A549 (cell line): Measurements from ENCODE around the gene ANTXR2. TPM values are rescaled to one million over a fixed set of nuclear protein-coding genes. Genes with fewer than 3 reads are reported as not detected.

Experiments used
- ATAC-seq, 2 experiments: fragments of 200-7000 bp in 1 of 2; fragments of >200 bp in 1 of 2; cut with Nextera tagmentation in 1 of 2; cut with Tn5 transposase in 1 of 2; 3 replicates each; pipeline versions ENCODE4 v1.8.0 to v1.9.1; 2018 to 2020; ENCODE audit warnings: mild to moderate bottlenecking in 1 of 2, moderate library complexity in 1 of 2
- CTCF ChIA-PET: fragments of 300-600 bp; sonication (Branson Sonifier 250); formaldehyde crosslinking; extraction: SDS; loops from one replicate; lab custom pipeline; 2021; ENCODE audit warnings: antibody characterized with exemption, inconsistent platforms; lab: Yijun Ruan, JAX
- POLR2A ChIA-PET: fragments of 350-600 bp; formaldehyde crosslinking; extraction: SDS; loops from one replicate; lab custom pipeline; 2021; ENCODE audit warnings: antibody characterized with exemption, inconsistent platforms; lab: Yijun Ruan, JAX
- DNase-seq, 2 experiments: peaks; one replicate each; pipeline versions ENCODE4 v3.0.0 to v3.0.0-alpha.2; 2011 to 2016; ENCODE audit warnings: low read depth in 1 of 2, low spot score in 1 of 2
- FAIRE-seq: peaks from 2 replicates; lab custom pipeline; 2011; peaks lifted over from hg19 to GRCh38; lab: Jason Lieb, UNC
- H3K27ac ChIP-seq, 2 experiments: fragments of >200 bp; sonication (Bioruptor Twin); formaldehyde crosslinking; 3 replicates each; pipeline ENCODE4 v1.5.1; 2016 to 2017
- H3K4me1 ChIP-seq: fragments of >200 bp; sonication (Bioruptor Twin); formaldehyde crosslinking; 3 replicates; pipeline ENCODE4 v1.6.1; 2016
- H3K4me2 ChIP-seq: fragments of >200 bp; sonication (Bioruptor Twin); formaldehyde crosslinking; 3 replicates; pipeline ENCODE4 v1.6.1; 2016
- H3K4me3 ChIP-seq: fragments of >200 bp; sonication (Bioruptor Twin); formaldehyde crosslinking; 3 replicates; pipeline ENCODE4 v1.5.1; 2016
- H3K9me3 ChIP-seq: fragments of >200 bp; sonication (Bioruptor Twin); formaldehyde crosslinking; 3 replicates; pipeline ENCODE4 v1.6.1; 2016
- CBX2 ChIP-seq: fragments of 200-600 bp; sonication (generic); IDR thresholded peaks from 2 replicates; pipeline ENCODE4 v1.6.1; 2016; ENCODE audit warnings: low read depth, mild to moderate bottlenecking, borderline replicate concordance
- CEBPB ChIP-seq, 2 experiments: fragments of >200 bp in 1 of 2; sonication (Bioruptor Twin) in 1 of 2; formaldehyde crosslinking in 1 of 2; IDR thresholded peaks; 2 replicates each; pipeline ENCODE4 v1.6.1; 2012 to 2016
- CHD2 ChIP-seq: fragments of 150-350 bp; IDR thresholded peaks from 2 replicates; pipeline ENCODE4 v1.6.1; 2014; ENCODE audit warnings: low read length; ENCODE audit not compliant: partially characterized antibody
- CHD4 ChIP-seq: fragments of 200-600 bp; sonication (generic); IDR thresholded peaks from 2 replicates; pipeline ENCODE4 v1.6.1; 2016; ENCODE audit warnings: antibody characterized with exemption, mild to moderate bottlenecking, borderline replicate concordance
- EHF ChIP-seq: fragments of 250-450 bp; sonication (Bioruptor Pico); IDR thresholded peaks from 2 replicates; pipeline ENCODE4 v1.5.0; 2020; ENCODE audit warnings: mild to moderate bottlenecking
- EHMT2 ChIP-seq: fragments of 200-600 bp; sonication (generic); IDR thresholded peaks from 2 replicates; pipeline ENCODE4 v1.6.1; 2016; ENCODE audit warnings: antibody characterized with exemption, low read depth, mild to moderate bottlenecking, moderate library complexity
- EP300 ChIP-seq, 2 experiments: fragments of >200 bp; sonication (Bioruptor Twin); formaldehyde crosslinking; IDR thresholded peaks; 2 replicates in 1 of 2; 3 replicates in 1 of 2; pipeline ENCODE4 v1.6.1; 2016 to 2017
- ESRRA ChIP-seq: fragments of 150-350 bp; IDR thresholded peaks from 2 replicates; pipeline ENCODE4 v1.6.1; 2014; ENCODE audit warnings: mild to moderate bottlenecking, low read length, borderline replicate concordance
- FOSB ChIP-seq: fragments of 250-450 bp; sonication (Bioruptor Pico); IDR thresholded peaks from 2 replicates; pipeline ENCODE4 v1.5.0; 2020; ENCODE audit warnings: mild to moderate bottlenecking, moderate library complexity
- FOSL2 ChIP-seq, 2 experiments: fragments of 450-650 bp in 1 of 2; fragments of >200 bp in 1 of 2; sonication (Bioruptor Twin) in 1 of 2; formaldehyde crosslinking; IDR thresholded peaks; 2 replicates each; pipeline versions ENCODE4 v1.5.0 to v1.6.1; 2016 to 2020; ENCODE audit warnings: mild to moderate bottlenecking in 1 of 2, moderate library complexity in 1 of 2
- FOXS1 ChIP-seq: fragments of 250-450 bp; sonication (Bioruptor Pico); IDR thresholded peaks from 2 replicates; pipeline ENCODE4 v1.5.0; 2020; ENCODE audit warnings: mild to moderate bottlenecking, moderate library complexity
- HDAC2 ChIP-seq: fragments of 200-600 bp; sonication (generic); IDR thresholded peaks from 2 replicates; pipeline ENCODE4 v1.6.1; 2016
- HOXB13 ChIP-seq: fragments of 250-450 bp; sonication (Bioruptor Pico); IDR thresholded peaks from 2 replicates; pipeline ENCODE4 v1.5.0; 2020; ENCODE audit warnings: low read depth, mild to moderate bottlenecking, moderate library complexity
- JUNB ChIP-seq: fragments of >200 bp; sonication (Bioruptor Twin); formaldehyde crosslinking; IDR thresholded peaks from 2 replicates; pipeline ENCODE4 v1.6.1; 2016
- KDM1A ChIP-seq: fragments of 200-600 bp; sonication (generic); IDR thresholded peaks from 2 replicates; pipeline ENCODE4 v1.6.1; 2016; ENCODE audit warnings: low read depth, mild to moderate bottlenecking
- MAZ ChIP-seq: fragments of 150-350 bp; IDR thresholded peaks from 2 replicates; pipeline ENCODE4 v1.6.1; 2014; ENCODE audit warnings: antibody characterized with exemption, low read depth, low read length, borderline replicate concordance
- NFE2L2 ChIP-seq: fragments of 150-350 bp; conservative IDR thresholded peaks from 2 replicates; pipeline ENCODE4 v1.6.1; 2014; ENCODE audit warnings: low read length
- PHF8 ChIP-seq: fragments of 200-600 bp; sonication (generic); IDR thresholded peaks from 2 replicates; pipeline ENCODE4 v1.6.1; 2016; ENCODE audit warnings: low read depth, mild to moderate bottlenecking, antibody characterized with exemption, moderate library complexity, borderline replicate concordance
- POLR2A ChIP-seq: IDR thresholded peaks from 2 replicates; pipeline ENCODE4 v1.6.1; 2012; ENCODE audit warnings: mild to moderate bottlenecking, low read length
- RARB ChIP-seq: fragments of 250-450 bp; sonication (Bioruptor Pico); IDR thresholded peaks from 2 replicates; pipeline ENCODE4 v1.8.0; 2021; ENCODE audit warnings: mild to moderate bottlenecking, moderate library complexity
- RCOR1 ChIP-seq: fragments of 150-350 bp; IDR thresholded peaks from 2 replicates; pipeline ENCODE4 v1.6.1; 2014; ENCODE audit warnings: antibody characterized with exemption, low read length, low read depth
- RFX5 ChIP-seq: fragments of 450-650 bp; IDR thresholded peaks from 2 replicates; pipeline ENCODE4 v1.7.1; 2014; ENCODE audit warnings: antibody characterized with exemption, mild to moderate bottlenecking, moderate library complexity
- RNF2 ChIP-seq: fragments of 200-600 bp; sonication (generic); IDR thresholded peaks from 2 replicates; pipeline ENCODE4 v1.6.1; 2016; ENCODE audit warnings: low read depth, mild to moderate bottlenecking, antibody characterized with exemption, moderate library complexity, borderline replicate concordance
- SMC3 ChIP-seq: fragments of >200 bp; sonication (Bioruptor Twin); formaldehyde crosslinking; IDR thresholded peaks from 3 replicates; pipeline ENCODE4 v1.6.1; 2018; ENCODE audit warnings: inconsistent platforms
- TP53 ChIP-seq: fragments of 250-450 bp; sonication (Bioruptor Pico); IDR thresholded peaks from 2 replicates; pipeline ENCODE4 v1.5.0; 2021; ENCODE audit warnings: mild to moderate bottlenecking, moderate library complexity
- ZC3H11A ChIP-seq: fragments of 450-650 bp; IDR thresholded peaks from 2 replicates; pipeline ENCODE4 v1.6.1; 2014; ENCODE audit warnings: antibody characterized with exemption, mild to moderate bottlenecking
- WGBS: methylation state at CpG from one replicate; pipeline ENCODE4 v1.1.6; 2017; ENCODE audit errors: missing lambda C conversion rate; 5-methylcytosine and 5-hydroxymethylcytosine counted together
- polyA plus RNA-seq, 4 experiments: library from polyadenylated mRNA; depleted of rRNA in 3 of 4; stranded (reverse); fragments of >200 nt; fragmentation: RNase III in 1 of 4; extraction: RNeasy Plus Mini Kit Qiagen cat#74134 plus additional on column Dnase treatment in 1 of 4; gene quantifications; 2 replicates in 3 of 4; 3 replicates in 1 of 4; pipeline ENCODE4 v1.2.3, GENCODE V29; 2011 to 2017
- TF ChIP-seq, protein P1 (sequence below): fragments of 450-650 bp; IDR thresholded peaks from 2 replicates; pipeline ENCODE4 v1.6.1; 2014; ENCODE audit warnings: antibody characterized with exemption
- TF ChIP-seq, protein P2 (sequence below): IDR thresholded peaks from 2 replicates; pipeline ENCODE4 v1.6.1; 2012
- TF ChIP-seq, protein P3 (sequence below): fragments of 150-350 bp; IDR thresholded peaks from 2 replicates; pipeline ENCODE4 v1.6.1; 2014; ENCODE audit warnings: low read depth, mild to moderate bottlenecking, low read length
- TF ChIP-seq, protein P4 (sequence below): fragments of 250-450 bp; sonication (Bioruptor Pico); IDR thresholded peaks from 2 replicates; pipeline ENCODE4 v1.5.0; 2021; ENCODE audit warnings: mild to moderate bottlenecking, moderate library complexity, borderline replicate concordance

Gene ANTXR2
- polyA plus RNA-seq, 2 of the 4 experiments (the other 2 are of a cell fraction): 2.3 to 3.0 TPM

DNA sequence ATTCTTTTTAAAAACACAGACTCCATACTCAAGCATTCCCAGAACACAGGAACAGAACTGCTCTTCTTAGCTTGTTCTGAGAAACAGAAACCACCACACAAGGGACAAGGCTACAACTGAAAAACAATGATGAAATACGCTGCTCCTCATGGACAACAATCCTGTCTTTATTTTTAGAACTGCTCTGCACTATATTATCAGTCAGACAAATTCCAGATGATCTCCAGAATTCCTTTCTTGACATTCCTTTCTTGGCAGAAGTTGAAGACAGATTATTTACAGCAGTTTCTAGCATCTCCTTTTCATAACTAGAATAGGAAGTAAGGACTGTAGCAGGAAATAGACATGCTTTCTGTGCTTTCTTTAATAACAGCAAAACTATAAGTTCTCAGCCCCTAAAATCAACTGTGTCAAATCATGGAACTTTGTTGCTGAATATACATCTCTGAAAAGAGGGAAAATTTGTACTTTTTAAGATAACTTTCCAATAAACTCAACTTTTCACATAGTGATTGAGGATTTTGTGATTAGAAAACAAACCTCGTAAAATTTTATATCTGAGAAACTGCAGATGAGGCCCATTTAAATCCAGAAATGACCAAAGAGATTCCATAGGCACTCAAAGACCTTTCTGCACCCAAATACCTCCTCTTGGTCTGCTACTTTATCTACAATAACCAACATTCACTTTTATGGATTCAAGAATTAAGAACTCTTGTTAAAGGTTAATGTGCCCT is 35.9 kb downstream of the ANTXR2 start:
- ChIA-PET CTCF (interaction anchor here (1.0 kb wide), 1 partner anchor 146 kb away, joined by 3 read pairs; no protein-coding TSS in a partner anchor), POLR2A (no interaction called here)
- no peak overlapping the region for H3K27ac ChIP-seq
- H3K9me3 ChIP-seq: no peaks in the 10 kb centered on the region
- no peak overlapping the region for H3K4me2 ChIP-seq
- no peak overlapping the region for H3K4me3 ChIP-seq
- DNase-seq: no peak
- WGBS: 73% methylated on average over 2 of the region's 2 CpGs
- no peak for FAIRE-seq
- no peaks in the 10 kb centered on the region for H3K4me1 ChIP-seq
- ATAC-seq: no peak
- TF ChIP-seq RNF2 (no peak), ZC3H11A (no peak), TP53 (CRISPR knock-in tag) (no peak), POLR2A (no peak), RARB (CRISPR knock-in tag) (no peak), HDAC2 (no peak), EHF (CRISPR knock-in tag) (no peak), EHMT2 (no peak), SMC3 (no peak), JUNB (no peak), FOXS1 (CRISPR knock-in tag) (no peak)

DNA sequence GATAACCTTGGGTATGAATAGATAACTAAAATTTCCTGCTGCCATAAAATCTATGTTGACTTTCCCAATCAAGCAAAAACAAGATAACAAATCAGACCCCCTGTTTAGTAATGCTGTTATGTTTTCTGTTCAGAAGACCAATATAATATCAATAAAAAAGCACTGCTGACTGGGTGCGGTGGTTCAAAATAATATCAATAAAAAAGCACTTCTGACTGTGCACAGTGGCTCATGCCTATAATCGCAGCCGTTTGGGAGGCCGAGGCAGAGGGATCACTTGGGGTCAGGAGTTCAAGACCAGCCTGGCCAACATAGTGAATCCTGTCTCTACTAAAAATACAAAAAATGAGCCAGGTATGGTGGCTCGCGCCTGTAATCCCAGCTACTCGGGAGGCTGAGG is 36.7 kb downstream of the ANTXR2 start:
- H3K27ac ChIP-seq: no peak overlapping the region
- ATAC-seq (no peak), FAIRE-seq (no peak), DNase-seq (no peak)
- no peaks in the 10 kb centered on the region for H3K4me1 ChIP-seq
- no peak overlapping the region for H3K4me2 ChIP-seq
- POLR2A ChIA-PET: no interaction called here
- WGBS: 86% methylated on average over 7 of the region's 7 CpGs
- CTCF ChIA-PET: no interaction called here
- H3K9me3 ChIP-seq: no peaks in the 10 kb centered on the region
- TF ChIP-seq, protein P1, sequence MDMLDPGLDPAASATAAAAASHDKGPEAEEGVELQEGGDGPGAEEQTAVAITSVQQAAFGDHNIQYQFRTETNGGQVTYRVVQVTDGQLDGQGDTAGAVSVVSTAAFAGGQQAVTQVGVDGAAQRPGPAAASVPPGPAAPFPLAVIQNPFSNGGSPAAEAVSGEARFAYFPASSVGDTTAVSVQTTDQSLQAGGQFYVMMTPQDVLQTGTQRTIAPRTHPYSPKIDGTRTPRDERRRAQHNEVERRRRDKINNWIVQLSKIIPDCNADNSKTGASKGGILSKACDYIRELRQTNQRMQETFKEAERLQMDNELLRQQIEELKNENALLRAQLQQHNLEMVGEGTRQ: no peak
- TF ChIP-seq RNF2 (no peak), RFX5 (no peak), ESRRA (no peak), EP300 (IDR thresholded peaks at IDR 0.05) (no peak), RCOR1 (no peak), PHF8 (no peak), HDAC2 (no peak), FOSB (no peak), ZC3H11A (no peak), CEBPB (IDR thresholded peaks at IDR 0.05) (no peak), FOSL2 (IDR thresholded peaks at IDR 0.05) (no peak), FOSL2 (CRISPR knock-in tag; IDR thresholded peaks at IDR 0.05) (no peak)
- TF ChIP-seq, protein P2, sequence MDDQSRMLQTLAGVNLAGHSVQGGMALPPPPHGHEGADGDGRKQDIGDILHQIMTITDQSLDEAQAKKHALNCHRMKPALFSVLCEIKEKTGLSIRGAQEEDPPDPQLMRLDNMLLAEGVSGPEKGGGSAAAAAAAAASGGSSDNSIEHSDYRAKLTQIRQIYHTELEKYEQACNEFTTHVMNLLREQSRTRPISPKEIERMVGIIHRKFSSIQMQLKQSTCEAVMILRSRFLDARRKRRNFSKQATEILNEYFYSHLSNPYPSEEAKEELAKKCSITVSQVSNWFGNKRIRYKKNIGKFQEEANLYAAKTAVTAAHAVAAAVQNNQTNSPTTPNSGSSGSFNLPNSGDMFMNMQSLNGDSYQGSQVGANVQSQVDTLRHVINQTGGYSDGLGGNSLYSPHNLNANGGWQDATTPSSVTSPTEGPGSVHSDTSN: no peak
- no peak overlapping the region for H3K4me3 ChIP-seq

DNA sequence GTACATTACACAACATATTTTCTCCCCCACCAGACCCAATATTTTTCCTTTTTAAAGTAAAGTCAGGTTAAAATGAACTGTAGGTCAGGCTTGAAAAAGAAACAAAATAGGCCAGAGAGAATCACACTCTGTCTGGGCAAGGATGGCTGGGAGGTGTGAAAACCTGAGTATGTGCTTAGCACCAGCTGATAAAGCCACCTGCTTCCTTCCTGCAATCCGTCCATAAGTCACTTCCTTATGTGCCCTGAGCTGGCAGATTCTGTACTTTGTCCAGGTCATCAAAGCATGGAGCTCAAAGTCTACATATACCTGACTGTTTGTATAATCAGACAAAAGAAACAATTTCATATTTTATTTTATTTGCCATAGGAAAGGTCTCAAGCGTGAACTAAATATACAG is 37.7 kb downstream of the ANTXR2 start:
- FAIRE-seq (no peak), ATAC-seq (no peak), DNase-seq (no peak)
- 72% methylated on average over 2 of the region's 2 CpGs for WGBS
- Histone ChIP-seq H3K27ac (no peak overlapping the region), H3K4me1 (no peaks in the 10 kb centered on the region), H3K4me3 (no peak overlapping the region), H3K4me2 (no peak overlapping the region), H3K9me3 (no peaks in the 10 kb centered on the region)
- ChIA-PET CTCF (no interaction called here), POLR2A (no interaction called here)
- no peak for TF ChIP-seq CHD4
- no peak for TF ChIP-seq HOXB13 (CRISPR knock-in tag)
- TF ChIP-seq NFE2L2: no peak
- no peak for TF ChIP-seq CBX2
- no peak for TF ChIP-seq KDM1A
- TF ChIP-seq HDAC2: no peak
- TF ChIP-seq, protein P2: no peak
- TF ChIP-seq, protein P3, sequence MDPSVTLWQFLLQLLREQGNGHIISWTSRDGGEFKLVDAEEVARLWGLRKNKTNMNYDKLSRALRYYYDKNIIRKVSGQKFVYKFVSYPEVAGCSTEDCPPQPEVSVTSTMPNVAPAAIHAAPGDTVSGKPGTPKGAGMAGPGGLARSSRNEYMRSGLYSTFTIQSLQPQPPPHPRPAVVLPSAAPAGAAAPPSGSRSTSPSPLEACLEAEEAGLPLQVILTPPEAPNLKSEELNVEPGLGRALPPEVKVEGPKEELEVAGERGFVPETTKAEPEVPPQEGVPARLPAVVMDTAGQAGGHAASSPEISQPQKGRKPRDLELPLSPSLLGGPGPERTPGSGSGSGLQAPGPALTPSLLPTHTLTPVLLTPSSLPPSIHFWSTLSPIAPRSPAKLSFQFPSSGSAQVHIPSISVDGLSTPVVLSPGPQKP: no peak
- TF ChIP-seq MAZ: no peak
- TF ChIP-seq, protein P4, sequence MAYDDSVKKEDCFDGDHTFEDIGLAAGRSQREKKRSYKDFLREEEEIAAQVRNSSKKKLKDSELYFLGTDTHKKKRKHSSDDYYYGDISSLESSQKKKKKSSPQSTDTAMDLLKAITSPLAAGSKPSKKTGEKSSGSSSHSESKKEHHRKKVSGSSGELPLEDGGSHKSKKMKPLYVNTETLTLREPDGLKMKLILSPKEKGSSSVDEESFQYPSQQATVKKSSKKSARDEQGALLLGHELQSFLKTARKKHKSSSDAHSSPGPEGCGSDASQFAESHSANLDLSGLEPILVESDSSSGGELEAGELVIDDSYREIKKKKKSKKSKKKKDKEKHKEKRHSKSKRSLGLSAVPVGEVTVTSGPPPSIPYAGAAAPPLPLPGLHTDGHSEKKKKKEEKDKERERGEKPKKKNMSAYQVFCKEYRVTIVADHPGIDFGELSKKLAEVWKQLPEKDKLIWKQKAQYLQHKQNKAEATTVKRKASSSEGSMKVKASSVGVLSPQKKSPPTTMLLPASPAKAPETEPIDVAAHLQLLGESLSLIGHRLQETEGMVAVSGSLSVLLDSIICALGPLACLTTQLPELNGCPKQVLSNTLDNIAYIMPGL (CRISPR knock-in tag): no peak
- TF ChIP-seq CHD2: no peak
